Hematopoietic multipotent progenitor cell treated with erythropoietin and hydrocortisone succinate and interleukin-3 and kit ligand, for 15 days (in vitro differentiated cells): ENCODE data around the gene DMC1.
"Not testable (repeated sequence)": the region's sequence is repeated elsewhere in the genome, so short reads cannot be mapped to it uniquely, and the experiment has no call there.

ENCODE experiments used
- DNase-seq: peaks from one replicate; pipeline ENCODE4 v3.0.0-alpha.2; 2015; ENCODE audit warnings: low spot score

The DMC1 gene

GRCh38 chr22:38501797-38502672 lies 67.9 kb downstream of the DMC1 start:
- DNase-seq: no peak

DNA sequence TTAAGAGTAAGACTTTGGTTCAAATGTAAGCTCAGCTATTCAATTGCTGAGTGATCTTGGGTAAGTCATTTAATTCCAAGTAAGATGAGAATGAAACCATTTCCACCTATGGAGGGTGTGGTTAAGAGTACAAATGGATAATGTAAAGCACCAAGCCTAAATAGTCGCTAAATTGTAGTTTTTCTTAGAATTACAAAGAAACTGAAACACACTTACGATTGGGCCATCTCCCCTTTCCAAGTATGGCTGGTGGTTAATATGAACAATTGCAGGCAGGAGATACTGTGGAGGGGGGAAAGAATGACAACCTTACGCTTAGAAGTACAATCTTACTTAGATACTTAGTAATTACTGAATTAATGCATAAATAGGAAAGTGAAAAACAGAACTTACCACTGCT lies 72.1 kb downstream of the DMC1 start:
- no peak for DNase-seq

GRCh38 chr22:38494939-38495338 lies 75.0 kb downstream of the DMC1 start:
- DNase-seq: no peak

DNA sequence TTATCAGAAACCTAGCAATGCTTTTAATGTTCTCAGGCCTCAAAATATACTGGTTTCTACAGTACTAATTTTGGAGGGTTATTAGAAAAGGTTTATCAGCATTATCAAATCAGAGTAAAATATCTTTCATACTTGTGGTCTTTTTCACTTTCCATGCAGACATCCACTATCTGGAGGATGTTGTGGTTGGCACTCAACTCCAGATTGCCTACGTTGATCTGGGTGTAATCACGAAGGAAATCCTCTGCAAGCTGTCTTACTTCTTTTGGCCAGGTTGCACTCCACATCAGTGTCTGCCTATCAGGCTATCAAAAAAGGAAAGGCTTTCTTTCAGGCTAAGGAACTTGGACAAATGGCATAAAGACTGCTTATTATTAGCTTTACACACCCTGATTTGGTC lies 75.5 kb downstream of the DMC1 start:
- no peak for DNase-seq

GRCh38 chr22:38491707-38492348 lies 78.2 kb downstream of the DMC1 start:
- no peak for DNase-seq

GRCh38 chr22:38490915-38491314 lies 79.1 kb downstream of the DMC1 start:
- peak; percentile 34 for DNase-seq

GRCh38 chr22:38490475-38490874 lies 79.5 kb downstream of the DMC1 start:
- DNase-seq: no peak

DNA sequence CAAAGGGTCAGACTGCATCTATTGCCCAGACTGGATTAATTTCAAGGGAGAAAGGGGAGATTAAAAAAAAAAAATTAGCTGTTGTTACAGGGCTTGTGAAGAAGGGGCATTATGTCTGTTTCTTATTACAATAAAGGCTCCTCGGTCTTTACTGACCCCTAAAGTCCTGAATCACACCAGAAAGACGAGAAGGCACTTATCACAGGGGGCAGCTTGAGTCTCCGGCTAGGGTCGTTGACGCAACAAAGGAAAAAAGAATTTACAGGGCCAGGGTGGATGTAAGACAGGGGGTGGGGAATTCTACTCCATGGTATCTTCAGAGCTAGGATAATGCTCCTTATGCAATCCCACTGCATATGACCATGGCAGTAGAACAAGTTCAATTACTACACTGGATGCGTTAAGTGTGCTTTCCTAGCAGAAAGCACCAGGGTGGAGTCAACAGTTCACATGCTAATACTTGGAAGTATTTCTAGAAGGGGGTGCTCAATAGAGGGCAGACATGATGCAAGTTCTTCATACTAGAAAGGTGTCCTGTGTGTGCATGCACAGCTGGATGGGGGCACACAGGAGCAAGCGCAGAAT lies 80.3 kb downstream of the DMC1 start:
- no peak for DNase-seq

DNA sequence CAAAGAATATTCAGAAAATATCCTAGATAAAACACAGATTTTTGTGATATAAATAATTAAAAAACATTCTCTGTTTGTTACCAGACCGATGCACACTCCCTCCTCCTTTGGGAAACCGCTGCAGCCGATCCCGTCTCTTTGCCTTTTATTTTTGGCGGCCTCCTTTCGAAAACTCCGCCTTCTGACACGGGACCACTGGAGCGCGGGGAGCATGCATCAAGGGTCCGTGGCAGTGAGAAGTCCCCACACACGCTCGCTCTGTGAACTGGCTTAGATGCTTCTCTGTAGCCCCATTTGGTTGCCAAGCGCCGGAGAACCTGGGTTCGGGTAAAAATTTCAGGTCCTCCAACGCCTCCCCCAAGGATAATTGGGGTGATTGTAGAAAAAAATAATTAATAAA lies 80.8 kb downstream of the DMC1 start:
- DNase-seq: no peak

DNA sequence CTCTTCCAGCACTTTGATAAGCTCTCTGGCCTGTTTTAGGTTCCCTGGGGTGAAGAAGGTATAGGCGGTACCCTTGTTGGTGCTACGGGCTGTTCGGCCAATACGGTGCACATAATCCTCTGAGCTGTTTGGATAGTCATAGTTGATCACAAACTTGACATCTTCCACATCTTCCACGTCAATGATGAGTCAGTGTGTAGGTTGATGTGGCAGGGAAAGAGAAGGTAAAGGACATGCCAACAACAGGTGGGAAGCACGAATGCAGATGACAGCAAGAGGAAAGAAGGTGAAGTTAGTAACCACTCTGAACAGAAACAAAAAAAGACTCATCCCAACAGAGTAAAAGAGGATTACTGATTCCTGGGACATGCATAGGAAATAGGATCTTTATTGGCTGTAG lies 82.0 kb downstream of the DMC1 start:
- DNase-seq: no peak

DNA sequence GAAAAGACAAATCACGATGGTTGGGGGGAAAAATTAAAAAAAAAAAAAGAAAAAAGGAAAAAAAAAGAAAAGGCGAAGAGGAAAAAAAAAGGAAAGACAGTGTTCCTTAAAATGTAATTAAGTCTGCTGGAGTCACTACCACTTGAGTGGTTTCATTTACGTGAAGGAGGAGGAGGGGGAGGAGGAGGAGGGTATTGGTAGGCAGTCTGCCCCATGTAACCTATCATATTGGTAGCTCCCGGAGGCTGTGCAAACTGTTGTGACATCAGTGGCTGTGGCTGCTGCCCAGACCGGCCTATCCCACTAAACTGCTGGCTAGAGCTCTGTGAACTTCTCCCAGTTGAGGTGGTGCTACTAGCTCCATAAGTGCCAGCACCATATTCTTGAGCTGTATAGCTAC lies 84.2 kb downstream of the DMC1 start:
- no peak for DNase-seq

- no peak for DNase-seq
Measured at GRCh38 chr22:38484244-38484643, 85.7 kb downstream of the DMC1 start.

GRCh38 chr22:38482662-38483308 lies 87.2 kb downstream of the DMC1 start:
- DNase-seq: no peak

- no peak for DNase-seq
Measured at GRCh38 chr22:38481871-38482332, 88.1 kb downstream of the DMC1 start.

- DNase-seq: no peak
Measured at GRCh38 chr22:38481162-38481870, 88.7 kb downstream of the DMC1 start.

DNA sequence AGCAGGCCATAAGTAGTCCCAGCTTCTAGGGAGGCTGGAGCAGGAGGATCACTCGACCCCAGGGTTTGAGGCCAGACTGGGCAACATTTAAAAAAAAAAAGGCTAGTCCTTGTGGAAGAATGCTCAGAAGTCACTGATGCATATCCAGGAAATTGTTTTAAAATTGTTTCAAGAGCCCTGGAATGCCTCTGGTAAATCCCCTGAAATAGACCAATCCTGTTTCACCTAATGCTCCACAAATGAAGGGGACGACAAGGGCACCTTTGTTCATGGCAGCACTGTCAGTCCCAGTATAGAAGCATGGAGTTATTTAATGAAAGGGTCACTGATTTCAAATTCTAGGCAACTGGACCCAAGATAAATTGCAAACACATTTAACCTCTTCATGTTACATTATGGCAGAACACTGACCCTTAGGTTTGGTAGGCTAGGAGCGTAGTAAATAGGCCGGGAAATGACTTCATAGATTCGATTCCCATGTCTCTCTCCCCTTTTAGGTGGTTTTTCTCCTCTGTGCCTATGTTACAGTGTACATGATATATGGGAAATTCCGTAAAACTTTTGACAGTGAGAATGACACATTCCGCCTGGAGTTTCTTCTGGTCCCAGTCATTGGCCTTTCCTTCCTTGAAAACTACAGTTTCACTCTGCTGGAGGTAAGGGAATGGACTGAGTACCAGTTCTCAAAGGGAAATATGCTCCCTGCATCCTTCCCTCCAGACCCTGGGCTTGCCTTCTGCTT lies 90.7 kb downstream of the DMC1 start:
- DNase-seq: no peak

DNA sequence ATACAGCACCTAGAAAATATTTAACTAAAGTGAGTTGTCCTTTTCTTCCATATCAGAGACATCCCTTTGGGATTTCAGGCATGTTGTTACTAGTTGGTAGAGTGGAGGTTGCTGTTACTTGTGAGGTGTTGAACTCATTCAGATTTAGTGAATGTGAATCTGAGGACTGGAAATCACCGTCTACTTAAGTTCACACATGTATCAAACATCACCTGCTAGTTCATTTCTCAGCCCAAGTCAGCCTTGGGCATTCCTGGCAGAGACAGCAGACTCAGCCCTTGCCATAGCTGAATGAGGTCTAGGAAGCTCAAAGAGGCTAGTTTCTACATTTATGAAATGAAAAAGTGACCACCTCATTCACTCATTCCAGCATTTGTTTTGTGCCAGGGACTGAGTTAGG lies 92.4 kb downstream of the DMC1 start:
- DNase-seq: no peak

- no peak for DNase-seq
Measured at GRCh38 chr22:38474003-38474607, 95.9 kb downstream of the DMC1 start.

- DNase-seq: no peak
Measured at GRCh38 chr22:38471237-38471636, 98.7 kb downstream of the DMC1 start.

DNA sequence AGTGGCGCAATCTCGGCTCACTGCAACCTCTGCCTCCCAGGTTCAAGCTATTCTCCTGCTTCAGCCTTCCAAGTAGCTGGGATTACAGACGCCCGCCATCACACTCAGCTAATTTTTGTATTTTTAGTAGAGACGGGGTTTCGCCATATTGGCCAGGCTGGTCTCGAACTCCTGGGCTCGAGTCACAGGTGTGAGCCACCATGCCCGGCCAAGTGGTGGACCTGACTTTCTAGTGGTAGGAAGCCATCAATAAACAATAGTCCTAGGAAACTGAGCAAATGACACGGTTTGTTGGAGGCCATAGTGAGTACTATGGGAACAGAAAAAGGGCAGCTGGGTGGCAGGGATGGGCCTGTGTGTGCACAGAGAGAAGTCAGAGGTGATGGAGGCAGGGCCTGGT lies 99.8 kb downstream of the DMC1 start:
- DNase-seq: not testable (repeated sequence)

GRCh38 chr22:38469306-38469781 lies 100.6 kb downstream of the DMC1 start:
- no peak for DNase-seq
